Ovary (tissue), 3 donors: ENCODE data around the gene MTX3.

Source experiments
- EP300 ChIP-seq: sonication (generic); formaldehyde crosslinking; IDR thresholded peaks from one replicate; pipeline ENCODE4 v1.6.1; 2017; ENCODE audit warnings: antibody characterized with exemption
- POLR2A ChIP-seq: fragments of 450-650 bp; IDR thresholded peaks from one replicate; pipeline ENCODE4 v1.6.1; 2017; ENCODE audit warnings: antibody characterized with exemption, mild to moderate bottlenecking, moderate library complexity
- TF ChIP-seq, protein P1 (sequence below), 3 donors: fragments of 450-650 bp in 2 of 3; fragments of 200-600 bp in 1 of 3; IDR thresholded peaks; one replicate each; pipeline versions ENCODE4 v1.5.1 to v1.8.0; 2016 to 2022; ENCODE audit warnings: antibody characterized with exemption in 3 of 3, mild to moderate bottlenecking in 1 of 3
- donor health status: DM: no; HTN: no; CAD: no.

- no peak for TF ChIP-seq POLR2A
- TF ChIP-seq, protein P1, sequence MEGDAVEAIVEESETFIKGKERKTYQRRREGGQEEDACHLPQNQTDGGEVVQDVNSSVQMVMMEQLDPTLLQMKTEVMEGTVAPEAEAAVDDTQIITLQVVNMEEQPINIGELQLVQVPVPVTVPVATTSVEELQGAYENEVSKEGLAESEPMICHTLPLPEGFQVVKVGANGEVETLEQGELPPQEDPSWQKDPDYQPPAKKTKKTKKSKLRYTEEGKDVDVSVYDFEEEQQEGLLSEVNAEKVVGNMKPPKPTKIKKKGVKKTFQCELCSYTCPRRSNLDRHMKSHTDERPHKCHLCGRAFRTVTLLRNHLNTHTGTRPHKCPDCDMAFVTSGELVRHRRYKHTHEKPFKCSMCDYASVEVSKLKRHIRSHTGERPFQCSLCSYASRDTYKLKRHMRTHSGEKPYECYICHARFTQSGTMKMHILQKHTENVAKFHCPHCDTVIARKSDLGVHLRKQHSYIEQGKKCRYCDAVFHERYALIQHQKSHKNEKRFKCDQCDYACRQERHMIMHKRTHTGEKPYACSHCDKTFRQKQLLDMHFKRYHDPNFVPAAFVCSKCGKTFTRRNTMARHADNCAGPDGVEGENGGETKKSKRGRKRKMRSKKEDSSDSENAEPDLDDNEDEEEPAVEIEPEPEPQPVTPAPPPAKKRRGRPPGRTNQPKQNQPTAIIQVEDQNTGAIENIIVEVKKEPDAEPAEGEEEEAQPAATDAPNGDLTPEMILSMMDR (IDR thresholded peaks at IDR 0.05), result no peak
- no peak for TF ChIP-seq EP300
Observed at GRCh38 chr5:79964136-79964535, 26.9 kb downstream of the MTX3 start.
